MM.1S (cell line): ENCODE results near the gene CACNA1C.

ENCODE experiments used
- EZH2 ChIP-seq: fragments of 300-600 bp; sonication (generic); optimal IDR thresholded peaks from 2 replicates; pipeline ENCODE3; 2017; ENCODE audit warnings: low read depth, mild to moderate bottlenecking, antibody characterized with exemption, low read length, mixed read lengths
- TF ChIP-seq, protein P1 (sequence below): fragments of 300-600 bp; sonication (generic); IDR thresholded peaks from 2 replicates; pipeline ENCODE4 v1.5.1; 2016; ENCODE audit warnings: antibody characterized with exemption, low read length, mixed read lengths

DNA sequence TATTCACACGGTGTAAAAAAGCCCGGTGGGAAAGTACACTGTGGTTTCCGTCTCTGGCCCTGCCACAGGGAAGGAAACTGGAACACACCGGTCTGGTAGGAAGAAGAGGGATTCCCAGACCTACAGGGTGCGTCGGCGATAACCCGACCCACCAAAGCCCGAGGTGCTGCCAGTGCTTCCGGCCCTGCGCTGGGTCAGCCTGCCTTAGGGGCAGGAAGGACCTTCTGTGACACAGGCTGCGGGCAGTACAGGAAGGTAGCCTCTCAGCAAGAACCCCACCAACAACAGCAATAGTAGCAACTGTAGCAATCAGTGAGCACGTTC lies 572.5 kb downstream of the CACNA1C start:
- TF ChIP-seq, protein P1, sequence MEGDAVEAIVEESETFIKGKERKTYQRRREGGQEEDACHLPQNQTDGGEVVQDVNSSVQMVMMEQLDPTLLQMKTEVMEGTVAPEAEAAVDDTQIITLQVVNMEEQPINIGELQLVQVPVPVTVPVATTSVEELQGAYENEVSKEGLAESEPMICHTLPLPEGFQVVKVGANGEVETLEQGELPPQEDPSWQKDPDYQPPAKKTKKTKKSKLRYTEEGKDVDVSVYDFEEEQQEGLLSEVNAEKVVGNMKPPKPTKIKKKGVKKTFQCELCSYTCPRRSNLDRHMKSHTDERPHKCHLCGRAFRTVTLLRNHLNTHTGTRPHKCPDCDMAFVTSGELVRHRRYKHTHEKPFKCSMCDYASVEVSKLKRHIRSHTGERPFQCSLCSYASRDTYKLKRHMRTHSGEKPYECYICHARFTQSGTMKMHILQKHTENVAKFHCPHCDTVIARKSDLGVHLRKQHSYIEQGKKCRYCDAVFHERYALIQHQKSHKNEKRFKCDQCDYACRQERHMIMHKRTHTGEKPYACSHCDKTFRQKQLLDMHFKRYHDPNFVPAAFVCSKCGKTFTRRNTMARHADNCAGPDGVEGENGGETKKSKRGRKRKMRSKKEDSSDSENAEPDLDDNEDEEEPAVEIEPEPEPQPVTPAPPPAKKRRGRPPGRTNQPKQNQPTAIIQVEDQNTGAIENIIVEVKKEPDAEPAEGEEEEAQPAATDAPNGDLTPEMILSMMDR, result no peak
- TF ChIP-seq EZH2, result no peak
